Neuron (in vitro differentiated cells): ENCODE measurements around the gene IL10RA.

ENCODE experiments used
- H2AFZ ChIP-seq: one replicate; pipeline ENCODE4 v1.6.1; 2013; ENCODE audit warnings: low read depth, mild to moderate bottlenecking, inconsistent platforms, low read length, moderate library complexity
- H3K27me3 ChIP-seq: one replicate; pipeline ENCODE4 v1.6.1; 2013; ENCODE audit warnings: low read length; ENCODE audit not compliant: insufficient read depth
- H3K36me3 ChIP-seq: one replicate; pipeline ENCODE4 v1.6.1; 2013; ENCODE audit warnings: low read length; ENCODE audit not compliant: insufficient read depth
- H3K4me1 ChIP-seq: one replicate; pipeline ENCODE4 v1.6.1; 2013; ENCODE audit warnings: low read length; ENCODE audit not compliant: insufficient read depth
- H3K4me3 ChIP-seq: 2 replicates; pipeline ENCODE4 v1.5.1; 2013; ENCODE audit warnings: mild to moderate bottlenecking, low read length, moderate library complexity
- H3K9me3 ChIP-seq: one replicate; pipeline ENCODE4 v1.6.1; 2013; ENCODE audit warnings: low read length

The IL10RA gene

DNA sequence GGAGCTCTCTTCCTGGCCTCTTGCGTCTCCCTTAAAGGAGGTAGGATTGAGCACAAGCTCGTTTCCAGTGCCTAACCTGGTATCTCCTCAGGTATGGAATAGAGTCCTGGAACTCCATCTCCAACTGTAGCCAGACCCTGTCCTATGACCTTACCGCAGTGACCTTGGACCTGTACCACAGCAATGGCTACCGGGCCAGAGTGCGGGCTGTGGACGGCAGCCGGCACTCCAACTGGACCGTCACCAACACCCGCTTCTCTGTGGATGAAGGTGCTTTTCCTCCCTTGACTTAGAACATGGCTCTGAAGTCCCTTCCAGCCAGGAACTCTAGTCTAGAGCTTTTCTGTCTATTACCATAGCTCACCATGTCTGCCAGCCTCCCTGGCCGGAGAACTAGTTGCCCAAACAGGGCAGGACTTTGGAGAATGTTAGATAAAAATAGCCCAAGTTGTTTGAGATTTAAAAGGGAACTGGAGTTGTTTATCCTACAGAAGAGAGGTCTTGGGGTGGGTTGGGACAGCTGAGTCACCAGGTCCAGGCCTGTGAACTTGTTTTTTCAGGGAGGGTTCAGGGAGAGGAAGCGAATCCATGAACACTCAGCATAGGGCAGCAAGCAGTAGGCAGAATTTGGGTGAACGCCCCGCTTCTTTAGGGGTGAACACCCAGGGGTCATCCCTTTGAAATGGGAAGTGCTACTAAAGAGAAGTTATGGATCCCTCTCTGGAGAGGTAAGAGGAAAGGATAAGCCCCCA is 3.3 kb downstream of the IL10RA start:
- Histone ChIP-seq H2AFZ (no peak overlapping the region), H3K4me3 (no peak overlapping the region), H3K4me1 (no peaks in the 10 kb centered on the region), H3K36me3 (no peaks in the 10 kb centered on the region), H3K9me3 (no peaks in the 10 kb centered on the region), H3K27me3 (peaks cover 36% of the 10 kb centered on the region)

DNA sequence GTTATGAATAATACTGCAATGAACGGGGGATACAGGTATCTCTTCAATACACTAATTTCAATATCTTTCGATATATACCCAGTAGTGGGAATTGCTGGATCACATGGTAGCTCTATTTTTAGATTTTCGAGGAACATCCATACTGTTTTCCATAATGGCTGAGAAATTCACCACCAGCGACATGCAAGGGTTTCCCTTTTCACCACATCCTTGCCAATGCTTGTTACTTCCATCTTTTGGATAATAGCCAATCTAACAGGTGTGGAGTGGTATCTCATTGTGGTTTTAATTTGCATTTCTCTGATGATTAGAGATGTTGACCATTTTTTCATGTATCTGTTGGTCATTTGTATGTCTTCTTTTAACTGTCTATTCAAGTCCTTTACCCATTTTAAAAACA is 5.9 kb downstream of the IL10RA start:
- Histone ChIP-seq H3K27me3 (peaks cover 15% of the 10 kb centered on the region), H3K4me1 (no peaks in the 10 kb centered on the region), H3K9me3 (no peaks in the 10 kb centered on the region), H2AFZ (no peak overlapping the region), H3K4me3 (no peak overlapping the region), H3K36me3 (no peaks in the 10 kb centered on the region)

GRCh38 chr11:117992620-117993019 is 6.4 kb downstream of the IL10RA start:
- no peak overlapping the region for H2AFZ ChIP-seq
- H3K9me3 ChIP-seq: no peaks in the 10 kb centered on the region
- H3K4me1 ChIP-seq: no peaks in the 10 kb centered on the region
- H3K36me3 ChIP-seq: no peaks in the 10 kb centered on the region
- H3K4me3 ChIP-seq: no peak overlapping the region
- peaks cover 10% of the 10 kb centered on the region for H3K27me3 ChIP-seq

- H3K4me3 ChIP-seq: no peak overlapping the region
- no peaks in the 10 kb centered on the region for H3K4me1 ChIP-seq
- H3K36me3 ChIP-seq: no peaks in the 10 kb centered on the region
- no peaks in the 10 kb centered on the region for H3K9me3 ChIP-seq
- no peaks in the 10 kb centered on the region for H3K27me3 ChIP-seq
- H2AFZ ChIP-seq: no peak overlapping the region
These were observed 8.0 kb downstream of the IL10RA start for GRCh38 chr11:117993988-117994745.

DNA sequence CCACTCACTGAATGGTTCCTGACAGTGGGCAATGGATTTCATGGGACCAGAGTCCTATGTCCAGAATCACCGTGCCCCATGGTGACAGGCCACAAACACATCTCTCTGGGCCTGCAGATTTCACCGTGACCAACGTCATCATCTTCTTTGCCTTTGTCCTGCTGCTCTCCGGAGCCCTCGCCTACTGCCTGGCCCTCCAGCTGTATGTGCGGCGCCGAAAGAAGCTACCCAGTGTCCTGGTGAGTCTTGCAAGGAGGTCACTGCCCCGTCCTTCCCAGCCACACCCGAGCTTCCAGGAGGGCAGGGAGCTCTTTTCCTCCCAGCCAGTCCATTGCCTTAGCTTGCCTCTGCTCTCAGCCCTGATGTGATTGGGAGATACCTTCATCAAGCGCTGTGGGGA is 9.3 kb downstream of the IL10RA start:
- Histone ChIP-seq H2AFZ (no peak overlapping the region), H3K4me1 (no peaks in the 10 kb centered on the region), H3K4me3 (no peak overlapping the region), H3K27me3 (no peaks in the 10 kb centered on the region), H3K36me3 (no peaks in the 10 kb centered on the region), H3K9me3 (no peaks in the 10 kb centered on the region)

DNA sequence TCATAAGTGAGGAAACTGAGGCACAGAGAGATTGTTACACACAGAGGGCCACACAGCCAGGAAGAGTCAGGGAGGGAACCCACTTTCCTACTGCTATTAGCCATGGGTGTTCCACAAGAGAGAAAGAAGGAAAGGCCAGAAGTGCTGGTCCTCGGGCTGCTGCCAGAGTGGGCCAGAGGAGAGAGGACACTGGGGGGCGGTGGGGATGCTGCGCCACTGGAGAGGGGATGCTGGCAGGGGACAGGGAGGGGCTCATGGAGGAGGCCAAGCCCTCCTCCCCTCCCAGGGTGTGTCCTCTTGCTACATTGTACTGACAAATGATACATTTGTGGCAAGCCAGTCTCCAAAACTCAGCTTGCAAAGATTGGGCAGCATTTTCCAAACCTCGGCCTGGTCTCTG is 9.9 kb downstream of the IL10RA start:
- no peaks in the 10 kb centered on the region for H3K27me3 ChIP-seq
- no peaks in the 10 kb centered on the region for H3K4me1 ChIP-seq
- H2AFZ ChIP-seq: no peak overlapping the region
- no peaks in the 10 kb centered on the region for H3K9me3 ChIP-seq
- H3K4me3 ChIP-seq: no peak overlapping the region
- H3K36me3 ChIP-seq: no peaks in the 10 kb centered on the region

DNA sequence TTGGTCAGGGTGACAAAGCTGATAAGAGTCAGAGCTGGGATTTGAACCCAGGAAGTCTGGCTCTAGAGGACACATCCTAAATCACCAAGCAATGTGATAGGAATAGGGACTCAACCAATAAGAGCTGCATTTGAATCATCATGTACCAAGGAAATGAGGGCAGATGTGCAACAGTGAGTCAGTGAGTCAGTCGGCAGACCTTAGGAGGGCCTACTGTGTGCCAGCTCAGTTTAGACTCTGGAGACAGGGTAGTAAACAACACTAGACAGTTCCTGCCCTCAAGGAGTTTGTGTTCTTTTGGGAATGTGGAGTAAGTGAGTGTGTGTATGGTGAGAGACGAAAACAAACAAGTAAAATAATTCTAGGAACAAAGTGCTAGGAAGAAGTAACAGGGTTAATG is 11.2 kb downstream of the IL10RA start:
- Histone ChIP-seq H3K27me3 (no peaks in the 10 kb centered on the region), H3K36me3 (no peaks in the 10 kb centered on the region)

GRCh38 chr11:117997823-117998579 is 11.8 kb downstream of the IL10RA start:
- H3K36me3 ChIP-seq: no peaks in the 10 kb centered on the region
- no peaks in the 10 kb centered on the region for H3K4me1 ChIP-seq
- no peak overlapping the region for H2AFZ ChIP-seq
- no peaks in the 10 kb centered on the region for H3K9me3 ChIP-seq
- no peak overlapping the region for H3K4me3 ChIP-seq
- no peaks in the 10 kb centered on the region for H3K27me3 ChIP-seq

More for the DNA sequence above, 11.2 kb downstream of the IL10RA start:
- Histone ChIP-seq H2AFZ (no peak overlapping the region), H3K4me1 (no peaks in the 10 kb centered on the region), H3K9me3 (no peaks in the 10 kb centered on the region), H3K4me3 (no peak overlapping the region)

- H2AFZ ChIP-seq: no peak overlapping the region
- no peaks in the 10 kb centered on the region for H3K36me3 ChIP-seq
- H3K4me3 ChIP-seq: no peak overlapping the region
- H3K27me3 ChIP-seq: no peaks in the 10 kb centered on the region
- H3K9me3 ChIP-seq: no peaks in the 10 kb centered on the region
- H3K4me1 ChIP-seq: no peaks in the 10 kb centered on the region
These were observed 12.6 kb downstream of the IL10RA start for GRCh38 chr11:117998664-117999353.

DNA sequence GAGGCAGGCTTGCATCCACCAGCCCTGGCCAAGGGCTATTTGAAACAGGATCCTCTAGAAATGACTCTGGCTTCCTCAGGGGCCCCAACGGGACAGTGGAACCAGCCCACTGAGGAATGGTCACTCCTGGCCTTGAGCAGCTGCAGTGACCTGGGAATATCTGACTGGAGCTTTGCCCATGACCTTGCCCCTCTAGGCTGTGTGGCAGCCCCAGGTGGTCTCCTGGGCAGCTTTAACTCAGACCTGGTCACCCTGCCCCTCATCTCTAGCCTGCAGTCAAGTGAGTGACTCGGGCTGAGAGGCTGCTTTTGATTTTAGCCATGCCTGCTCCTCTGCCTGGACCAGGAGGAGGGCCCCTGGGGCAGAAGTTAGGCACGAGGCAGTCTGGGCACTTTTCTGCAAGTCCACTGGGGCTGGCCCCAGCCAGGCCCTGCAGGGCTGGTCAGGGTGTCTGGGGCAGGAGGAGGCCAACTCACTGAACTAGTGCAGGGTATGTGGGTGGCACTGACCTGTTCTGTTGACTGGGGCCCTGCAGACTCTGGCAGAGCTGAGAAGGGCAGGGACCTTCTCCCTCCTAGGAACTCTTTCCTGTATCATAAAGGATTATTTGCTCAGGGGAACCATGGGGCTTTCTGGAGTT is 13.3 kb downstream of the IL10RA start:
- Histone ChIP-seq H3K4me3 (no peak overlapping the region), H2AFZ (no peak overlapping the region), H3K9me3 (no peaks in the 10 kb centered on the region), H3K36me3 (no peaks in the 10 kb centered on the region), H3K27me3 (no peaks in the 10 kb centered on the region), H3K4me1 (no peaks in the 10 kb centered on the region)

DNA sequence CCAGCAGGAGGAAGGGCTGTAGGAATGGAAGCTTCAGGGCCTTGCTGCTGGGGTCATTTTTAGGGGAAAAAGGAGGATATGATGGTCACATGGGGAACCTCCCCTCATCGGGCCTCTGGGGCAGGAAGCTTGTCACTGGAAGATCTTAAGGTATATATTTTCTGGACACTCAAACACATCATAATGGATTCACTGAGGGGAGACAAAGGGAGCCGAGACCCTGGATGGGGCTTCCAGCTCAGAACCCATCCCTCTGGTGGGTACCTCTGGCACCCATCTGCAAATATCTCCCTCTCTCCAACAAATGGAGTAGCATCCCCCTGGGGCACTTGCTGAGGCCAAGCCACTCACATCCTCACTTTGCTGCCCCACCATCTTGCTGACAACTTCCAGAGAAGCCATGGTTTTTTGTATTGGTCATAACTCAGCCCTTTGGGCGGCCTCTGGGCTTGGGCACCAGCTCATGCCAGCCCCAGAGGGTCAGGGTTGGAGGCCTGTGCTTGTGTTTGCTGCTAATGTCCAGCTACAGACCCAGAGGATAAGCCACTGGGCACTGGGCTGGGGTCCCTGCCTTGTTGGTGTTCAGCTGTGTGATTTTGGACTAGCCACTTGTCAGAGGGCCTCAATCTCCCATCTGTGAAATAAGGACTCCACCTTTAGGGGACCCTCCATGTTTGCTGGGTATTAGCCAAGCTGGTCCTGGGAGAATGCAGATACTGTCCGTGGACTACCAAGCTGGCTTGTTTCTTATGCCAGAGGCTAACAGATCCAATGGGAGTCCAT is 14.1 kb downstream of the IL10RA start:
- H3K4me1 ChIP-seq: no peaks in the 10 kb centered on the region
- no peak overlapping the region for H3K4me3 ChIP-seq
- no peak overlapping the region for H2AFZ ChIP-seq
- no peaks in the 10 kb centered on the region for H3K27me3 ChIP-seq
- H3K9me3 ChIP-seq: no peaks in the 10 kb centered on the region
- no peaks in the 10 kb centered on the region for H3K36me3 ChIP-seq

- Histone ChIP-seq H2AFZ (no peak overlapping the region), H3K4me1 (no peaks in the 10 kb centered on the region), H3K27me3 (no peaks in the 10 kb centered on the region), H3K36me3 (no peaks in the 10 kb centered on the region), H3K4me3 (no peak overlapping the region), H3K9me3 (no peaks in the 10 kb centered on the region)
These were observed 14.6 kb downstream of the IL10RA start for GRCh38 chr11:118000850-118001228.
